Right hindlimb (tissue), 1 donor: ENCODE results near the gene POLR2F.
"Not testable (repeated sequence)": the region's sequence is repeated elsewhere in the genome, so short reads cannot be mapped to it uniquely, and the experiment has no call there.

Experiments used
- DNase-seq: peaks from one replicate; pipeline ENCODE4 v3.0.0-alpha.2; 2018

Gene POLR2F

DNA sequence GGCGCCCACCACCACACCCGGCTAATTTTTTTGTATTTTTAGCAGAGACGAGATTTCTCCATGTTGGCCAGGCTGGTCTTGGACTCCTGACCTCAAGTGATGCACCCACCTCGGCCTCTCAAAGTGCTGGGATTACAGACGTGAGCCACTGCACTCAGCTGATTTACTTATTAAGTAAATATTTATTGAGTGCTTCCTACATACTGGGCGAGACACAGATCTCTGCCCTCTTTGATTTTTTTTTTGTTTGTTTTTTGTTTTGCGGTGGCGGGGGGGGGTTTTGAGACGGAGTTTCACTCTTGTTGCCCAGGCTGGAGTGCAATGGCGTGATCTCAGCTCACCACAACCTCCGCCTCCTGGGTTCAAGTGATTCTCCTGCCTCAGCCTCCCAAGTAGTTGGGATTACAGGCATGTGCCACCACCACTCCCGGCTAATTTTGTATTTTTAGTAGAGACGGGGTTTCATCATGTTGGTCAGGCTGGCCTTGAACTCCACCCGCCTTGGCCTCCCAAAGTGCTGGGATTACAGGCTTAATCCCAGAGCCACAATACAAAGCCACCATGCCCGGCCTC is 2.4 kb downstream of the POLR2F start:
- not testable (repeated sequence) for DNase-seq

DNA sequence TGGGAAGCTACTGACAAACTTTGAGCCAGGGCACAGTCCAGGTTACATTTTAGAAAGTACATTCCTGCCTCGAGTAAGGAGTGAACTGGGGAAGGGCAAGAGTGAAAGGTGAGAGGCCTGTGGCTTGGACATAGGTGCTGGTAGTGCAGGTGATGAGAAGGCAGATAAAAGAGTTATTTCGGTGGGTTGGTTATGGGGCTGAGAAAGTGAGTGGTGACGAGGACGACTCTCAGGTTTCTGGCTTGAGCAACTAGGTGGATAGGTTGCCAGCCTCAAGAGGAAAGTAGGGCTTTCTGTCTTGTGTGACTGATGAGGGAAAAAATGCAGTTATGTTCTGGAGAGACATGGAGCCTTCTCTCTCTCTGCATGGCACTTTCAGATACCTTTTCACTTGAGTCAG is 3.7 kb downstream of the POLR2F start:
- DNase-seq: no peak

DNA sequence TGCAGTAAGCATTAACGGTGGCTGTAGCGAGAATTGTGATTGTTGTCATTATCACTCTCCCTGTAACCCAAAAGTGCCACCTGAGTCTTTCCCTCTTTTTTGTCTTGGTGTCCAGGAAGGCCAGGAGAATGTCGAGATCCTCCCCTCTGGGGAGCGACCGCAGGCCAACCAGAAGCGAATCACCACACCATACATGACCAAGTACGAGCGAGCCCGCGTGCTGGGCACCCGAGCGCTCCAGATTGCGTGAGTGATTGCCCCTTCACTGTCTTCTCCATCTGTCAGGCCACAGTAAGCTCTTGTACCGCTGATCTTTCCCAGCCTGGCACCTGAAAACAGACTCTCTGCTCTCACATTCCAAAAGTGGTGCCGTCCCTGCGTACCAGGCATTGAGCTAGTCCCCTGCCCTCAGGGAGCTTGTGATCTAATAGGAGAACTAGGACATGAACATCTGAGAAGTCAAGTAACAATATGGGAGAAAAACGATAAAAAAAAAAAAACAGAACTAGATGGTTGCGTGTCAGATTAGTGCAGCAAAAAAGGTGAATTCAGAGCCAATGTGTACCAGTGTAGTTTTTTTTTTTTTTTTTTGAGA is 5.8 kb downstream of the POLR2F start:
- no peak for DNase-seq

DNA sequence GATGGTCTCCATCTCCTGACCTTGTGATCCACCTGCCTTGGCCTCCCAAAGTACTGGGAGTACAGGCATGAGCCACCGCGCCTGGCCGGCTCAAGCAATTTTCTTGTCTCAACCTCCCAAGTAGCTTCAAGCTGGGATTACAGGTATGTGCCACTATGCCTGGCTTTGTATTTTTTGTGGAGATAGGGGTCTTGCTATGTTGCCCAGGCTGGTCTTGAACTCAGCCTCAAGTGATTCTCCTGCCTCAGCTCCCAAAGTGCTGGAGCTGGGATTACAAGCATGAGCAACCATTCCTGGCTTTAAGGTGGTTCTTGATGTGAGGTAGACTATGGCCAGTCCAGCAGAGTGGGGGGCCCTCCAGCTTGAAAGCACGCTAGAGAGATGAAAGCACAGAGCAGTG is 7.6 kb downstream of the POLR2F start:
- DNase-seq: no peak

DNA sequence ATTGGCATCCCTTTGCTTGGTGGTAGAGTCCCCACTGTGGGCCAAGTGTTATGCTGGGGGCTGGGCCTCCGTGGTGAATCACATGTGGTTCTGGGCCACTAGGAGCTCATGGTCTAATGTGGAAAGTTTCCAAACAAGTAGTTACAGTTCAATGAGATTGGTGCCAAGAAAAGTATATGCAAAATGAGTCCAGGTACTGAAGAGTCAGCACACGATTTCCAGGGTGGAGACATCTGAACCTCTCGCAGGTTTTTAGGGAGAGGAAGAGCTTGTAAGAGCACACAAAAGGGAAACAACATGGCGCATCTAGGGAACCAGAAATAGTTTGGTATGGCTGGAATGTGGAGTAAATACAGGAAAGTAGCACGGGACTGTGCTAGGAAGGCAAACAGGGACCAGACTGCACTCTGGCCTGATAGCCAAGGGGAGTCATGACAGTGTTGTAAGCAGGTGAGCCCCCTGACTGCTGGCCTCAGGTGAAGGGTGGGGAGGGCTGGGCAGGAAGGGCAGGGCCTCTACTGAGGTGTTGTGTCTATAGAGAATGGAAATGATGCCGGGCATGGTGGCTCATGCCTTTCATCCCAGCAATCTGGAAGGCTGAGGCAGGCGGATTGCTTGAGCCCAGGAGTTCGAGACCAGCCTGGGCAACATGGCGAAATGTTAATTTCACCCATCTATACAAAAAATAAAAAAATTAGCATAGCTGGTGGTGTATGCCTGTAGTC is 12.6 kb downstream of the POLR2F start:
- DNase-seq: no peak

DNA sequence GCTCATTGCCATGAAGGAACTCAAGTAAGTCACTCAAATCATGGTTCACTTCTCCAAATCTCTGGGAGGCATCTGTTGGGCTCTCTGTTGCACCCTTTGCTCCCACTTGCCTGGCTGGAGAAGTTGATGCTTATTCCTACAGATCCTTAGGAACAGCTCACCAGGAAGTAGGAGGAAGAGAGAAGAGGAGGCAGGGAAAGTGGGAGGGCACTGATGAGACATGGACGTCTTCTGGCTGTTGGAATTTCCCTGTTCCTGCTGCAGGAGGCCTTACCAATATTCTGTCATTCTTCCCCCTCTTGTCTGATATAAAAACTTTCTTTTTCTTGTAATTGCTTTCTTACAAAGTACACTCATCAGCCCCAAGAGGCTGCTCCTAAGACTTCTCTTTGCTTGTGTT is 13.6 kb downstream of the POLR2F start:
- DNase-seq: no peak

DNA sequence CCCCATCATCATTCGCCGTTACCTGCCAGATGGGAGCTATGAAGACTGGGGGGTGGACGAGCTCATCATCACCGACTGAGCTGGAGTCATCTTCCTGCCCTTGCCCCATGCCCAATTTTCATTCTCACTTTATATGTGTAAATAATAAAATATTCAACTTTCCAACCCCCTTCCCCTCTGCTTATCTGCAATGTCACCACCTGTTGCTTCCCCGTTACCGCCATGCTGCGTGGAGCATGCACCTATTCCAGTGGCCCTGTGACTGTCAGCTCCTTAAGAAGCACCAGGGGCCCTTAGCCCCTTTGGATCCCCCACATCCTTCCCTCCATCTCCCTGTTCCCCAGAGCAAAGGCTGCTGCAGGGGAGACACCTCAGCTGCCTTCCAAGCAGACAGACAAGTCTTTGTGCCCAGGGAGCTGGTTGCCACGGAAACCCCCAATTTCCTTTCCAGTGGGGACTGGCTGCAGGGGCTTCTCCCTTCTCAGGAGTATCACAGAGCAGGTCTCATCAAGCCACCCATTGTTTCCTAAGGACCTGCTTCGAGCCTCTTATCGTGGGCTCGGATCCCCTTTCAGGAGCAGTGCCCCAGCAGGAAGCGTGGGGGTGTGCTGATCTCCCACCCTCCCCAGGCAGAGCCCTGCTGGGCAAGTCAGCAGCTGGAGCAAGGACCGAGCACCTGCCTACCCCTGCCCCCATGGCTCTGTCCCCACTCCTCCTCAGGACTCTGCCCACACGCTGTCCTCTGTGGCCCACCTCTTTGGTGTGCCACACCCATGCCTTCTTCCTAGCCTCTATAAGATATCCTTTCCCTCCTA is 14.3 kb downstream of the POLR2F start:
- no peak for DNase-seq

DNA sequence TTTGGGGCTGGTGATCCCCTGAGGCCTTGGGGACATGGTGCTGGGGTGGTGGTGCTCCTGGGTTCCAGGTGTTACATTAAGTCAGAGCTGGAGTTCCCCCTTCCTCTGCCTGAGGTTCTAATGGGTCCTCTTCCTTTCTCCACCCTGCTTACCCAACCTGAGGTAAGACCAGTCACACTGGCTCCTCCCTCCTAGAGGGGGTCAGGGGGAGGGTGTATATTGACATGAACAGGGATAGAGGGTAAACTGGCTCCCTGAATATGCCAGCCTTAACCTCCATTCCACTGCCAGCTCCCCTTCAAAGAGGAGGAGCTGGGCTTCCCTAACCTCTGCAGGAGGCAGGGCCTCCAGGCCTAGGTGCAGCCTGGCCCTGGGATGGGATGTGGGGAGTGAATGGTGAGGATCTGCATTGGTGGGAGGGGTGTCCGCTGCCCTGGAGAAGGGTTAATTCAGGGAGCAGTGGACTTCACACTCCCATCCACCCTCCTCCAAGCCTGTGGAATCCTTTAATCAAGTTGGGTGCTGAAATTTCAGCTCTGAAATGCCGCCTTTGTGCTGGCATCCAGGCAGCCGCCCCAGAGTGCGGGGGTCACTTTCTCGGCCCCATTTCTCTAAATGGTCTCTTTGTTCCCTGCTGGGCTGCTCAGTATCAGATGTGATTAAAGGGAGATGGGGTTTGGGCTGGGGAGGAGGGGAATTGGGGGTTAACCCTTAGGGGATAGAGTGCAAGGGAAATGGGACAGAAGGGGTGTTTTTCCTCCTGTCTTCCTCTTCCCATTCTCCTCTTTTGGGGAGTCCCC is 15.2 kb downstream of the POLR2F start:
- no peak for DNase-seq

DNA sequence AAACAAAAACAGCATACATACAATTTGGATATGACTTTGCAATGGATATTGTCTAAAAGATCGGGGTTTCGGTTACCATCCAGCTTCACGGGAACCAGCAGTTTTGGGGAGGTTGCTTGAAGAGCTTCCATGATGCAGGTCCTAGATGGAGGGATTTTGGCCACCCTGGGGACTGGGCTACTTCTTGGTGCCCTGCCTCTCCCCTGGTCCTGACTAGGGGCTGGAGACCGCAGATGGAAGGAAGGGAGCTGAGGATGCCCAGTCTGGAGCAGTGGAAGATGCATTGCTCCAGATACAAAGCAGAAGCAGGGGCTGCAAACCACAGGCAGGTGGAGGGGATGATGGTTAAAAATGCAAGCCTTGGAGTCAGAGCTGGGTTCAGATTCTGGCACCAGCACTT is 17.4 kb downstream of the POLR2F start:
- DNase-seq: no peak

DNA sequence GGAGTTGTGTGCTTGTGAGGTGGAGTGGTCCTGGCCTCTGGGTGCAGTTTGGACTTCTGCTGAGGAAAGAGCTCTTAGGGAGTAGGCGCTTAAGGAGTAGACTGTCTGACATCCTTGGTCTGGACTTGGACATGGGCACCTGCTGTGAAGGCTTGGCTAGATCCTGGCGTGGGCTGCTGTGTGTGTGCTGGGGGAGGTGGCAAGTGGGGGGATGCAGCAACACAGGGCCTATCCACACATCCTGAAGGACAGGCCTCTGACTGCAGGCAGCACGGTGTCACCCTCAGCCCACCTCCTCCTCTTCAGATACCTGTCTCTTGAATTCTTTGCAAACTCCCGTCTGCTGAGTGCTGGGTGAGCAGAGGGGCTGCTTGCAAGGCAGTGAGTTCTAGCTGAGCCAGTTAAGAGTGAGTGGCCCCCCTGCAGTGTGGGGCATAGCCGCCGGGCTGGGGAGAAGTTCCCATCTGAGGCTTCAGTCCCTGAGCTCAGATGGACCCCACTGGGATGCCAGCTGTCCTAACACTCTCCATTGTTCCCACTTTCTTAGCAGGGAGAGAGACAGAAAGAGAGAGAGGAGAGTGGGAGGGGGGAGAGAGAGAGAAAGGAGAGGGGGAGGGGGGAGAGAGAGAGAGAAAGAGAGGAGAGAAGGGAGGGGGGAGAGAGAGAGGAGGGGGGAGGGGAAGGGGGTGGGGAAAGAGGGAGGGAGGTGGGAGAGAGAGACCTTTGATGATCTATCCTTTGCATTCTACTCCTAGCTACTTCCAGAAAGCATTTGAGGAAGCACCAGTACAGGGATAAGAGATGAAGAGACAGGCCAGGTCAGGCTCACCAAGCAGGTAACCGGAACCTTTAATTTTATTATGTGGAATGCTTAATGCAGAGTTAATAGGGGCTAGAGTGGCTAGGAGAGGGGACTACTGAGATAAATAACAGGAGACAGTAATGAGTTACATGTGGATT is 18.3 kb downstream of the POLR2F start:
- no peak for DNase-seq

DNA sequence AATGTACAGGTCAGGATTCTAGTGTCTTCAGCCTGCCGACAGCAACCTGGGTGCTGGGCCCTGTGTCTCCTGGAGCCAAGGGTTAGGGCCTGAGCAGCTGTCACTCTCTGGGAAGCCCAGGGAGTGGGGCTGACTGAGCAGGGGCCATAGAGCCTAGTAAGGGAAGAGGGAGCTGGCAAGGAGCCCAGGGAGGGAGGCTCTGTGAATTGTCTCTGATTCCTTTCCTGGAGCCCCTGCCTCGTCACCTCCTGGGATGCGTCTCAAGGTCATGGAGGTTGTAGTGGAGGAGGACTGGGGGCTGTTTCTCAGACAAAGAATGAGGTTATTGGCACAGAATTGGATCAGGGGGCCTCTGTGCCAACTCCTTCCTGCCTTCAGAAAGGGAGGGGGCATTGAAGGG is 19.0 kb downstream of the POLR2F start:
- peak; percentile 53 for DNase-seq

DNA sequence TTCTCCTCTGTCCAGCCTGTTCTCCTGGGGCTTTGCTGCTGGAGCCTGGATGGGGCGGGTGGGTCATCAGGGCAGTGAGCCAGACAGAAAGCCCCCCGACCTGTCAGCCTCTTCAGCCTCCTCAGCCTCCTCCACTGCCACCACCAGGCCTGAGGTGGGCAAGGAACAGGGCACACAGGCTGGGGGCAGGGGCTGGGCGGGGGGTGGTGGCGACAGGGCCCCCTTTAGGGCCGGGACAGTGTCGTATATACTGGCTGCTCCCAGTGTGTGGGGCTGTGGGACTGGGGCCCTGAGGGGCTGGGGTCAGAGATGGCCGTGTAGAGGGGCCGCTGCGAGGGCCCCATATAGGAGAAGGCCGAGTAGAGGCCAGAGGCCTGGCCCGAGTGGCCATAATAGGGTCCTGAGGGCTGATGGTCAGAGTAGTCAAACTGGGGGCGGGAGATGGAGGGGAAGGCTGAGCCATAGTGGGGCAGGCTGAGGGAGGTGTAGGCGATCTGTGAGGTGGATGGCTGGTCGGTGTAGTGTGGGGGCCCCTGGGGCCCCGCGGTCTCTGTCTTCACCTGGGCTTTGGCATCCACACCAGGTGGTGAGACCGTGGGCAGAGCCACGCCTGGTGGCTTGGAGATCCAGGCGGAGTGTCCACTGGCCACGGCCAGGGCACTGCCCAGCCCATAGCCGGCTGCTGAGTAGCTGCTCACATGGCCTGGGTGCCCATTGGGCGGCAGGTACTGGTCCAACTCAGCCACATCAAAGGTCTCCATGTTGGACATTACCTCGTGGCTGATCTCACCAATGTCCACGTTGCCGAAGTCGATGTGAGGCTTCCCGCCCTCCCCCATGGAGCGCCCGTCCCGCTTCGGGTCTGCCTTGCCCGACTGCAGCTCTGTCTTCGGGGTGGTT is 20.0 kb downstream of the POLR2F start:
- DNase-seq: no peak

DNA sequence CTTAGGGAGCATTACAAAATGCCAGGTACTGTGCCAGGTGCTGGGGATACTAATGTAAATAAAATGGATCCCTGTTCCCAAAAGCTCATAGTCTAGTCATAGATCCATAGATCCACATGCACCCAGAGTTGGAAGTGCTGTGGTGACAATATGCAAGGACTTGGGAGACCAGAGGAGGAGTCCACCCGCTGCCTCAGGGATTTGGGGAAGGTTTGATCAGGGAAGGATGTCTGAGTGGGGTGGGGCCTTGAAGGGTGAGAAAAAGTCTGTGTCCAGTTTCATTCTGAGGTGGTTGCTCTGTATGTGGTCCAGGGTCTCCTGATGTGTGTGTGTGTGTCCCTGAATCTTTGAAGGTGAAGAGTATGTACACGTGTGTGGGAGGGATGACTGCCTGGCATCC is 21.7 kb downstream of the POLR2F start:
- no peak for DNase-seq

DNA sequence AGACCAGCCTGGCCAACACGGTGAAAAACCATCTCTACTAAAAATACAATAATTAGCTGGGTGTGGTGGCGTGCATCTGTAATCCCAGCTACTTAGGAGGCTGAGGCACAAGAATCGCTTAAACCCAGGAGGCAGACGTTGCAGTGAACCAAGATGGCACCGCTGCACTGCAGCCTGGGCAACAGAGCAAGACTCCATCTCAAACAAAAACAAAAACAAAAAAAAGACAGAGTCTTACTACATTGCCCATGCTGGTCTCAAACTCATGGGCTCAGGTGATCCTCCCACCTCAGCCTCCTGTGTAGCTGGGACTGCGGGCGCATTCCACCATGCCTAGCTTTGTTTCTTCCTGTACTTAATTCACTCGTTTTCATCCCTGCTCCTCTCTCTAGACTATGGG is 22.5 kb downstream of the POLR2F start:
- DNase-seq: not testable (repeated sequence)

DNA sequence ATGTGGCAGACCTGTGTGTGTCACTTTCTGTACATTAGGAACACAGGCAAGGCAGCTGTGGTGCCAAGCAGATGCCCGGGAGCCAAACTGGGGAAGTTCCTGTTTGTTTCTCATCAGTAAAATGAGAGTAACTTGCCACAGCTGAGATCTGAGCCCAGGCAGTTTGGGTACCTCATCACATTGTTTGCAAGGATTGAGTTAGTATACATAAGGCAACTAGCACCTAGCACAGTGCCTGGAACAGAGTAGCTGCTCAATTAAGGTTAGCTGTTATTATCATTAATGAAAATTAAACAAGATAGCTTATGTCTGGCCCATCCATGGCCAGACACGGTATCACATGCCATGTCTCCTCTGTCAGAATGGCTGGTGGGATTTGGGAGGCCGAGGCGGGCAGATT is 23.0 kb downstream of the POLR2F start:
- DNase-seq: no peak

DNA sequence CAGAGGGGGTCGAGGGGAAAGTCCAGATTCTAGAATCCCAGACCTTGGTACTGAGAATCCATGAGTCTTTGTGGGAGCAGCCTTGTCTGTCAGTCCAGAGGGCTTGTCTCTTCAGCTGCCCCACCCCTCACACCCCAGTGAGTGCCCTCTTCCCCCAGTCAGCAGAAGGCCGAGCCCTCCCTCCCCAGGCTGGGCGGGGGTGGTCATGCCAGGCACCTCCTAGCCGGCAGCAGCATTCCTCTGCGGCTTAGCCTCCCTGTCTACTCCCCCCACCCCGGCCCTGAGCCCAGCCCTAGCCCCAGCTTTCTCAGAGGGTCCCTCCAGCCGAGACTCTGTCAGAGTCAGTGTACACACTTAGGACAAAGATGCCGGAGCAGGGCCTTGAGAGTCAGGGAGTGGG is 26.3 kb downstream of the POLR2F start:
- no peak for DNase-seq

DNA sequence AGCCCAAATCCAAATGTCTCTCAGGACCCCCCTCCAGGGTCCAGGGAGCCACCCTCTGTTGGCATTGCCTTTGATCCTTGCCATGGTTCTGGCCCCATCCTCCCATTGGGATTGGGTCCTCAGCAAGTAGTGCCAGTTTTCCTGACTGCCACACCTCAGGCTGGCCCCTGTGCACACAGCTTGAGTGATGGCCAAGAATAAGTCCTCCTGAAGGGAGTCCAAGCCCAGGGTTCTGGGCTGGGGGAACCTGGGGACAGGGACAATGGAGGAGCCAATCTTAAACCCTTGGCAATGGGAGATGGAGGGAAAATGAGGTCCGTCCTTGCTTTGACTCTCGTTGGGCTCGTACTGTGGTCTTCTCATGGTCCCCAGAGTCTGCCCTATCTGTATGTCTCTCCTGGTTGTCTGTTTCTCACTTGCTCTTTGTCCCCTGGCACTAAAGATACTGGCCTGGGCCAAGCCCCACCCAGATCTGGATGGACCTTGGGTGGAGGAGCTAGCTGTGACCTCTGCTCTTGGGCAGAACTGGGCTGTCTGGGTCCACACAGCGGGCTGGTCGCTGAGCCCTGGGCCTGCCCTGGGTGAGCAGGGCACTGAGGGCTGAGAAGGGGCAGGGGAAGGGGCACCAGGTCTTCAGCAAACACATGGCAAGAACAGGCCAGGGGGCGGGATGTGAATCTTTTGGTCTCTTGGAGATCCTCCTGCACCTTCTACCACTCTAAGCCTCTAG is 27.9 kb downstream of the POLR2F start:
- DNase-seq: no peak

DNA sequence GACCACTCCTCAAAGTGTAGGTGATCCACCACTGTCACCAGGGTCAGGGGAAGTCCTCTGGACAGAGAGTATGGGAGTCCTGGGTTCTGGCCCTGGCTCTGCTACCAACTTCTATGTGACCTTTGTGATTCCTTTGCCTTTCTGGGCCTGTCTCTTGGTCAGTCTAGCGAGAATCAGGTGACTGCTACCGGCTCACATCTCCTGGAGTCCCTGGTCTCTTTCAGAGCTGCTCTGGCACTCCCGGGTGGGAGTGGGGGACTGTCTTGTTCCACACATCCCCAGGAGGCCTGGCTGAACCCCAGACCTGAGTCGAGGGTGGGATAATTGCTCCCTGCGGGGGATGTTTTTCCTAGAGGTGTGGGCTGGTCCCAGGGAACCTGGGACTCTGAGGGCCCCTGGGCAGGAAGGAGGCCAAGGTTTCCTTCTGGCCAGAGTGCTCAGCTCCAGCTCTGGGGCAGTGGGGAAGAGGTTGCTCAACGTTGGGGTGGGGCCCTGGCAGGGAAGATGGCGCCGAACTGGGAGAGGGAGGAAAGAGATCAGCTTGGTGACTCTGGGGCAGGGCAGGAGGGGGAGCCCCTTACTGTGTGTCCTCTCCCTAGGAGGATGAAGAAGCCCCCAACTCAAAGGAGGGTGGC is 28.8 kb downstream of the POLR2F start:
- no peak for DNase-seq
